Inflammatory macrophage treated with lipopolysaccharide for 1 hour (primary cell): Measurements from ENCODE around the gene AKAP8.
"Not testable (repeated sequence)": the region's sequence is repeated elsewhere in the genome, so short reads cannot be mapped to it uniquely, and the experiment has no call there.

Experiments
- DNase-seq, 2 donors: peaks; one replicate each; pipeline ENCODE4 v3.0.0-alpha.2; 2020 to 2022

Gene AKAP8

GRCh38 chr19:15403151-15403531 lies 23.6 kb upstream of the AKAP8 start:
- DNase-seq: no peak

- no peak for DNase-seq
Observed at GRCh38 chr19:15402411-15403150, 23.0 kb upstream of the AKAP8 start.

- no peak for DNase-seq
Observed at GRCh38 chr19:15401397-15401710, 21.8 kb upstream of the AKAP8 start.

GRCh38 chr19:15400521-15401396 lies 21.2 kb upstream of the AKAP8 start:
- no peak for DNase-seq

GRCh38 chr19:15399635-15400034 lies 20.0 kb upstream of the AKAP8 start:
- no peak for DNase-seq

- no peak for DNase-seq
Observed at GRCh38 chr19:15399234-15399515, 19.6 kb upstream of the AKAP8 start.

- DNase-seq: no peak
Observed at GRCh38 chr19:15398501-15399233, 19.1 kb upstream of the AKAP8 start.

- no peak for DNase-seq
Observed at GRCh38 chr19:15397782-15398181, 18.2 kb upstream of the AKAP8 start.

GRCh38 chr19:15397236-15397635 lies 17.6 kb upstream of the AKAP8 start:
- DNase-seq: no peak

GRCh38 chr19:15396436-15396835 lies 16.8 kb upstream of the AKAP8 start:
- DNase-seq: no peak

- DNase-seq: not testable (repeated sequence)
Observed at GRCh38 chr19:15395251-15395650, 15.7 kb upstream of the AKAP8 start.

- no peak for DNase-seq
Observed at GRCh38 chr19:15394426-15394825, 14.8 kb upstream of the AKAP8 start.

- no peak for DNase-seq
Observed at GRCh38 chr19:15393963-15394362, 14.4 kb upstream of the AKAP8 start.

GRCh38 chr19:15390814-15391213 lies 11.2 kb upstream of the AKAP8 start:
- DNase-seq: no peak

- DNase-seq: no peak
Observed at GRCh38 chr19:15381864-15382263, 2.3 kb upstream of the AKAP8 start.

GRCh38 chr19:15381429-15381828 lies 1.8 kb upstream of the AKAP8 start:
- DNase-seq: no peak

GRCh38 chr19:15379999-15380647 lies 536 bp upstream of the AKAP8 start:
- DNase-seq: peak in 1 of 2 donors; percentile 12

GRCh38 chr19:15378534-15379082 lies 979 bp downstream of the AKAP8 start:
- peak in 1 of 2 donors; percentile 53 for DNase-seq

GRCh38 chr19:15374796-15375440 lies 4.7 kb downstream of the AKAP8 start:
- no peak for DNase-seq

GRCh38 chr19:15374105-15374651 lies 5.4 kb downstream of the AKAP8 start:
- DNase-seq: no peak

GRCh38 chr19:15373644-15374043 lies 5.9 kb downstream of the AKAP8 start:
- no peak for DNase-seq

- no peak for DNase-seq
Observed at GRCh38 chr19:15372891-15373301, 6.7 kb downstream of the AKAP8 start.
